Measurements from ENCODE around the gene CRIP2. TPM values are rescaled to one million over a fixed set of nuclear protein-coding genes. Genes with fewer than 3 reads are reported as not detected.

The CRIP2 gene
- total RNA-seq, 6 experiments from 2014 or later = 11.2 to 50.0 (median 27.5) TPM

- ATAC-seq = no peak
- no peaks in the 10 kb centered on the region for H3K4me1 ChIP-seq
These were observed 45.5 kb downstream of the CRIP2 start for GRCh38 chr14:105519946-105520698.

GRCh38 chr14:105525326-105525725 is 50.7 kb downstream of the CRIP2 start:
- 92% methylated on average over 5 of the region's 9 CpGs for WGBS (ENCODE audit: insufficient coverage, low coverage, low lambda C conversion rate, missing lambda C conversion rate)

More at GRCh38 chr14:105519946-105520698, 45.5 kb downstream of the CRIP2 start:
- Histone ChIP-seq H3K36me3 (no peaks in the 10 kb centered on the region), H3K27ac (no peak overlapping the region), H3K27me3 (no peaks in the 10 kb centered on the region), H3K9me3 (no peaks in the 10 kb centered on the region), H3K4me3 (no peak overlapping the region)
- intact Hi-C loops (cut with DNase I) = loop anchor here in 1 of 2 donors (10.0 kb wide), 1 partner anchor 145 kb away; no protein-coding TSS in a partner anchor
- DNase-seq = no peak
- no peak for TF ChIP-seq POLR2A (IDR thresholded peaks at IDR 0.05)
- 66% methylated on average over 10 of the region's 14 CpGs for WGBS (ENCODE audit: insufficient coverage, low coverage, low lambda C conversion rate, missing lambda C conversion rate)

GRCh38 chr14:105525861-105526775 is 51.5 kb downstream of the CRIP2 start, which contains the start of gene TMEM121:
Gene TMEM121 (plus strand): TSS chr14:105526583. CDS start chr14:105528835, 2,252 bp downstream.
- intact Hi-C loops (cut with DNase I) = loop anchor here in 1 of 2 donors (10.0 kb wide), 1 partner anchor 151 kb away; no protein-coding TSS in a partner anchor
- no peak for DNase-seq
- WGBS (ENCODE audit: insufficient coverage, low coverage, low lambda C conversion rate, missing lambda C conversion rate) = 2% methylated on average over 10 of the region's 88 CpGs

More at GRCh38 chr14:105525326-105525725, 50.7 kb downstream of the CRIP2 start:
- no peaks in the 10 kb centered on the region for H3K27me3 ChIP-seq
- peaks cover 0 to 17% (median 0%) of the 10 kb centered on the region in 4 donors for H3K4me1 ChIP-seq
- H3K4me3 ChIP-seq = no peak overlapping the region
- DNase-seq = no peak
- TF ChIP-seq CTCF (IDR thresholded peaks at IDR 0.05) (no peak), POLR2A (IDR thresholded peaks at IDR 0.05) (no peak)
- intact Hi-C loops (cut with DNase I) = loop anchor here in 1 of 2 donors (10.0 kb wide), 1 partner anchor 151 kb away; no protein-coding TSS in a partner anchor
- ATAC-seq = no peak
- H3K27ac ChIP-seq = no peak overlapping the region
- no peaks in the 10 kb centered on the region for H3K36me3 ChIP-seq
- no peaks in the 10 kb centered on the region for H3K9me3 ChIP-seq

GRCh38 chr14:105526776-105527380 is 52.3 kb downstream of the CRIP2 start:
- H3K36me3 ChIP-seq = no peaks in the 10 kb centered on the region
- H3K4me3 ChIP-seq = peak overlapping the region; percentile 39 to 41 (median 40)
- intact Hi-C loops (cut with DNase I) = loop anchor here in 1 of 2 donors (10.0 kb wide), 1 partner anchor 152 kb away; no protein-coding TSS in a partner anchor
- H3K9me3 ChIP-seq = no peaks in the 10 kb centered on the region
- no peaks in the 10 kb centered on the region for H3K27me3 ChIP-seq
- DNase-seq (peak in 2 of 3 donors; percentile 27 to 50), ATAC-seq (peak in 1 of 4 donors; percentile 2)
- H3K4me1 ChIP-seq = peaks cover 0 to 17% (median 0%) of the 10 kb centered on the region in 4 donors
- no peak overlapping the region for H3K27ac ChIP-seq
- no peak for TF ChIP-seq CTCF (IDR thresholded peaks at IDR 0.05)
- TF ChIP-seq POLR2A (IDR thresholded peaks at IDR 0.05) = no peak
- WGBS (ENCODE audit: insufficient coverage, low coverage, low lambda C conversion rate, missing lambda C conversion rate) = 3% methylated on average over 6 of the region's 48 CpGs

More at GRCh38 chr14:105525861-105526775, 51.5 kb downstream of the CRIP2 start, which contains the start of gene TMEM121:
- peak in 3 of 4 donors; percentile 3 to 14 (median 7) for ATAC-seq
- Histone ChIP-seq H3K4me1 (peaks cover 0 to 17% (median 0%) of the 10 kb centered on the region in 4 donors), H3K4me3 (peak within 1 kb of the TSS; percentile 39 to 41 (median 40)), H3K36me3 (no peaks in the 10 kb centered on the region), H3K27me3 (no peaks in the 10 kb centered on the region), H3K9me3 (no peaks in the 10 kb centered on the region), H3K27ac (no peak within 1 kb of the TSS)
- no peak for TF ChIP-seq POLR2A (IDR thresholded peaks at IDR 0.05)
- TF ChIP-seq CTCF (IDR thresholded peaks at IDR 0.05) = no peak

Measured in right lobe of liver (tissue), 6 donors.